Pulmonary artery endothelial cell (primary cell): ENCODE results near the gene ABHD4. TPM values are rescaled to one million over a fixed set of nuclear protein-coding genes. Genes with fewer than 3 reads are reported as not detected.
"Not testable (repeated sequence)": the region's sequence is repeated elsewhere in the genome, so short reads cannot be mapped to it uniquely, and the experiment has no call there.

Experiments used
- DNase-seq: peaks from one replicate; pipeline ENCODE4 v3.0.0-alpha.2; 2011; ENCODE audit warnings: low read depth, low spot score
- total RNA-seq: library from RNA; depleted of rRNA; stranded (reverse); fragments of >200 nt; gene quantifications from 2 replicates; pipeline ENCODE4 v1.2.3, GENCODE V29; 2014

ABHD4 gene
- total RNA-seq, result 6.7 and 12.1 TPM in 2 replicates

DNA sequence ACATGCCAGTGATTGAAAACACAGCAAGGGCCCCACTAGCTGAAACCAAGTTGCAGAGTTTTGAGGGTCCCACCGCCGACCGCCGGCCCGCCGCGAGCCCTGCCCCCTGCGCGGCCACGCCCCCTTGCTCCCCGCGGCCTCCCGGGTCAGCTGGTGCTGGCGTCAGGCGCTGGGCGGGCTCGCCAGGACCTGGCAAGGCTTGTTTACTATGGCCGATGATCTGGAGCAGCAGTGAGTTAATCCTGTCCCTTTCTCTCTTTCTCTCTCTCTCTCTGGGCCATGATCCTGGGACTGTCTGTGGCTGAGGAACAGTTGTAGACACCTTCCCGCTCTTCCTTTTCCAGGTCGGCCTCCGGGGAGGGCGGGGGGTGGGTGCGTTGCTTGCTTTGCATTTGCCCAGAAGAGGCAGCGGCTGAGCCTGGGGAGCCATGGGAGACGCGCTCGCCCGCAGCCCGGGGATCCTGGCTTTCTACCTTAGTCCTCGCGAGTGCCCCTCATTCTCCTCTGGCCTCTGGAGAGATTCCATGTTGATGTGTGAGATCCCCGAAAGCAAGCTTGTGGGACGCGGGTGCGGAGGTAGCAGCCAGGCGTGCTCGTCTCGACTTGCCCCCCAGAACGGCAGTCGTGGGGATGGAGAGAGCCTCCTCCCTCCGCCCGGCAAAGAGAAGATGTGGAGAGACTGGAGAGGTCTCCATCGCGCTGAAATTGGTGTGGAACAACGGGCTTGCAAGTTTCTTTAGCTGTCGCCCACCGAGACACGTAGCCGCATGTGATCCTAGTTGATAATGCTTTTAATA lies at the start of gene ABHD4:
Gene ABHD4 (plus strand): TSS at position 202 of the 797 bp plus-strand sequence. CDS start 7 bp downstream, at position 209.
- DNase-seq, result peak; percentile 24

- no peak for DNase-seq
These were observed 48.7 kb upstream of the ABHD4 start for GRCh38 chr14:22549324-22549962.

DNA sequence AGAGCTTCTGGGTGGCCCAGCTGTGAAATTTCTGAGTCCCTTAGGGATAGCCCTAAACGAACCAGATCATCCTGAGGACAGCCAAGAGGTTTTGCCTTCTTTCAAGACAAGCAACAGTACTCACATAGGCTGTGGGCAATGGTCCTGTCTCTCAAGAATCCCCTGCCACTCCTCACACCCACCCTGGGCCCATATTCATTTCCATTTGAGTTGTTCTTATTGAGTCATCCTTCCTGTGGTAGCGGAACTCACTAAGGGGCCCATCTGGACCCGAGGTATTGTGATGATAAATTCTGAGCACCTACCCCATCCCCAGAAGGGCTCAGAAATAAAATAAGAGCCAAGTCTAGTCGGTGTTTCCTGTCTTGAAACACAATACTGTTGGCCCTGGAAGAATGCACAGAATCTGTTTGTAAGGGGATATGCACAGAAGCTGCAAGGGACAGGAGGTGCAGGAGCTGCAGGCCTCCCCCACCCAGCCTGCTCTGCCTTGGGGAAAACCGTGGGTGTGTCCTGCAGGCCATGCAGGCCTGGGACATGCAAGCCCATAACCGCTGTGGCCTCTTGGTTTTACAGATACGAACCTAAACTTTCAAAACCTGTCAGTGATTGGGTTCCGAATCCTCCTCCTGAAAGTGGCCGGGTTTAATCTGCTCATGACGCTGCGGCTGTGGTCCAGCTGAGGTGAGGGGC lies 48.0 kb upstream of the ABHD4 start:
- no peak for DNase-seq

DNA sequence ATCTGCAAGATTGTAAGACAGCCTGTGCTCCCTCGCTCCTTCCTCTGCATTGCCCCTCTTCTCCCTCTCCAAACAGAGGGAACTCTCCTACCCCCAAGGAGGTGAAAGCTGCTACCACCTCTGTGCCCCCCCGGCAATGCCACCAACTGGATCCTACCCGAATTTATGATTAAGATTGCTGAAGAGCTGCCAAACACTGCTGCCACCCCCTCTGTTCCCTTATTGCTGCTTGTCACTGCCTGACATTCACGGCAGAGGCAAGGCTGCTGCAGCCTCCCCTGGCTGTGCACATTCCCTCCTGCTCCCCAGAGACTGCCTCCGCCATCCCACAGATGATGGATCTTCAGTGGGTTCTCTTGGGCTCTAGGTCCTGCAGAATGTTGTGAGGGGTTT lies 46.5 kb upstream of the ABHD4 start:
- no peak for DNase-seq

DNA sequence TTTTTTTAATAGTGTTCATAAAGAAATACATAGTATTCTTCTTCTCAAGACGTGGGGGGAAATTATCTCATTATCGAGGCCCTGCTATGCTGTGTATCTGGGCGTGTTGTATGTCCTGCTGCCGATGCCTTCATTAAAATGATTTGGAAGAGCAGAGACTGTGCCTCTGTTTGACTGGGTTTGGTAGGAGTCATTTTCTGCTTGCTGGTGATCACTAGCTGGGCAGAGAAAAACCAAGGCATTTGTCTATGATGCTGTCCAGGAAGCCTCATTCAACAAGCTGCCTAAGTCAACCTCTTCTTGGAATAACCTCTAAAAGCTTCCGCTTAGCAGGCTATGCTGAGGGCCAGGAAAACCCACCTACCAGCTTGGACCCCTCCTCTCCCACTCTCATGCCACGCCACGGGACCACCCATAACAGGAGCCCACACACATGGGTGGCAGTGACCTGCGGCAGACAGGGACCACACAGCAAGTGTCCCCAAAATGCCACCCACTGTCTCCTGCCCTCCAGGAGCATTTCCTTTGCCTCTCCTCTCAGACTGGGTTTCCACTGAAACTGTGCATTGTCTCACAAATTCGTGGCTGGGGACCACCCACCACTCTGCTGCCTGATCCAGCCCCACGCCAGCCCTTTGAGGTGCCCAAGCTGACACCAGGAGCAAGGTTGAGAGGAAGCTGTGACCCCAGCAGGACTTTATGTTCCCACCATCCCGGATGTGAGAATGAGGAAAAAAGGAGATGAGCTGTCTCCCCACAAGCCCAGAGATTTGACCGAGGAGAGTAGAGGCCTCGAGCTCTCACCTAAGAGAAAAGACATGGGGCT lies 45.9 kb upstream of the ABHD4 start:
- no peak for DNase-seq

DNA sequence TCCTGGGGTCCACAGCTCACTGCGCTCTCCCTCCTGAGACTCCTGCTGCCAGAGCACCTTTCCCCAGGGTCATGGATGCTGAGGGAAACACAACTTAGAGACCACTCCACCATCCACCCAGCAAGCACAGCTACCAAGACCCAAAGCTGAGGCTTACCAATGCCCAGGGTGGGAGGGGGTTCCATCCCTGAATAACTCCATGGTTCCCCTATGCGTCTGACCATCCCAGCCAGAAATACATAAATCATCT lies 45.3 kb upstream of the ABHD4 start:
- no peak for DNase-seq

DNA sequence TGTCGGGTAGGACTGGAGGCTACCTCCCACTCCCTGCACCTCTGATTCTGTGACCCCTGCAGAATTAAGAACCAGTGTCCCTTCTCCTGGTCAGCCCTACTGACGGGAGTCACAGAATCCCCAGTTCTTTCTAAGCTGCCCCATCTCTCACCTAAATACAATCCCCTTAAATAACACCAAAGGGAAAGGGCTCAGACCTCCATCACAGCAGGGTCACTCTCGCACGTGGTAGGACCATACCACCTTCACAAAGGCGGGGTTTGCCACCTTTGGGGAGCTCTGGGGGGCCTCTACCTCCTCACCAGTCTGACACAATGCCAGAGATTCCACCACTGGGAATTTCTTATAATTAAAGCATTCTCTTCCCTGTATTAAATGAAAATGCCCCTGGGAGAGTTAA lies 44.7 kb upstream of the ABHD4 start:
- DNase-seq, result no peak

GRCh38 chr14:22553861-22554497 lies 44.1 kb upstream of the ABHD4 start:
- DNase-seq, result not testable (repeated sequence)

- DNase-seq, result no peak
These were observed 43.4 kb upstream of the ABHD4 start for GRCh38 chr14:22554498-22555383.

GRCh38 chr14:22555384-22556011 lies 42.6 kb upstream of the ABHD4 start:
- no peak for DNase-seq

- DNase-seq, result no peak
These were observed 41.8 kb upstream of the ABHD4 start for GRCh38 chr14:22556021-22556989.

DNA sequence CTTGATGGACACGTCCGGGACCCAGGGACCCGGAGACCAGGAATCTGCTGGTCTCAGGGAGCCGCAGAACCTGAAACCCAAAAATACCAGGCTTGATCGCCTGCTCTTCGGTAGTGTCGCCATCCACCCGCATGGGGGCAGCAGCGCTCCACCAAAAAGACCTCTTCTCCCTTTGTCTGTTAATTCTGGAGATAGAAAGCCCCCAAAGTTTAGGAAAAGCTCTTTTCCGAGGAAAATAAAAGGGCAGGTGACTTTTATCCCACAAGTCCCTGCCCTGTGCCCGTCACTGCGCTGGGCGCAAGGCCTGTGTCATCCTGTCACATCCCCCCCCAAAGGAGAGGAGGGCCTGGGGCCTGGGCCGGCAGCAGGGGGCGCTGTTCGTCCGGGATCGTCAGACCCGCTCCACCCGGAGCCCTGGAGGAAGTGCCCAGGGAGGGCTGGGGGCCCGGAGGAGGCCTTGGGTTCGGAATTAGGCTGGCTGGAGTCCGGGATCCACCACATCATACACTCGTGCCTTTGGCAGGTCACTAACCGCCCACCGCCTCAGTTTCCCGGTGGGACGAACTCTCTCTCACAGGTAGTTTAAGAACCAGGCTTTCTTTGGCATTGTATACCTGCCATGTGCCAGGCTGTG lies 41.0 kb upstream of the ABHD4 start:
- DNase-seq, result no peak

DNA sequence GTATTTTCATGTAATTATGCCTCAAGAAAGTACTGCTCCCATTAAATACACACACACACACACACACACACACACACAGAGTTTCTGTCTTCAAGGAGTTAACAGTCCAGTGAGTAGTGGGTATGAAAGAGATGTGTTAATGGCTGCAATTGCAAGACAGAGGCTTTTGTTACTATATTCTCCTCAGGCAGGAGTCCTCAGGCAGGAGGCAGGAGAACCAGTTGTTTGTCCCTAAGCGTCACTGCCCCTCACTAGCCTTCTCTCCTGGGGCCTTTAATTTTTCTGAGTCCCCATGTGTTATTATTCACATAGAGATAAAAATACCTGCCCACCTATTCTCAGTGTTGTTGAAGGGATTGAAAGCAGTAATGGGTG lies 40.3 kb upstream of the ABHD4 start:
- no peak for DNase-seq

DNA sequence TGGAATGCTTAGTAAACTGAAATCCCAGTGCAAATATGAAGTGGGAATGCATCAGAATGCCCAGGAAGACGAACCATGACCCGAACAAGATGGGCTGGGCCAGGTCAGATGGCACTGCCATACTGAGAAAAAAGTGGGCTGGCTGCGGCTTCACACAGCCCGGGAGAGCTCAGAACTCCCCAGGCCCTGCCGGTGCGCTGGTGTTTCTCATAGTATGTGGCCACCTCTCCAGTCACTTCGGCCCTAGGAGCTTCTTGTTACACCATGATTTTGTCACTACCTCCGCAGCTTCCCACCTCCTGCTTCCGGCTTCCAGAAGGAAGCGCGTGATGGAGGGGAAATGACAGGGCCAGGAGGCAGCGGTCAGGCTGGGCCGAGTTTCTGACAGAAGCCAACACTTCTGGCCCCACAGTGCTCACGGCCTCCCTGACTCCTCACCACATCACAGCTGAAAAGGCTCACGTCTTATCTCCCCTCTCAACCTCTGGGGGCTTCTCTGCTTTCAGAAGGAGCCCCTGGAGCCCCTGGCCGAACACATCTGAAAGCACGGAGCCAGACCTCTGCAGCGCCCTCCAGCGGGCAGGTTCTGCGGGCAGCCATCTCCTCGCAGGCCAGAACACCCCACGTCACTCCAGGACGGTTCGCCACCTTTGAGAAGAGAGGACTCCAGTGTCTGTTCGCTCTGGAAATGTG lies 39.7 kb upstream of the ABHD4 start:
- DNase-seq, result no peak

- no peak for DNase-seq
These were observed 39.1 kb upstream of the ABHD4 start for GRCh38 chr14:22559041-22559440.

DNA sequence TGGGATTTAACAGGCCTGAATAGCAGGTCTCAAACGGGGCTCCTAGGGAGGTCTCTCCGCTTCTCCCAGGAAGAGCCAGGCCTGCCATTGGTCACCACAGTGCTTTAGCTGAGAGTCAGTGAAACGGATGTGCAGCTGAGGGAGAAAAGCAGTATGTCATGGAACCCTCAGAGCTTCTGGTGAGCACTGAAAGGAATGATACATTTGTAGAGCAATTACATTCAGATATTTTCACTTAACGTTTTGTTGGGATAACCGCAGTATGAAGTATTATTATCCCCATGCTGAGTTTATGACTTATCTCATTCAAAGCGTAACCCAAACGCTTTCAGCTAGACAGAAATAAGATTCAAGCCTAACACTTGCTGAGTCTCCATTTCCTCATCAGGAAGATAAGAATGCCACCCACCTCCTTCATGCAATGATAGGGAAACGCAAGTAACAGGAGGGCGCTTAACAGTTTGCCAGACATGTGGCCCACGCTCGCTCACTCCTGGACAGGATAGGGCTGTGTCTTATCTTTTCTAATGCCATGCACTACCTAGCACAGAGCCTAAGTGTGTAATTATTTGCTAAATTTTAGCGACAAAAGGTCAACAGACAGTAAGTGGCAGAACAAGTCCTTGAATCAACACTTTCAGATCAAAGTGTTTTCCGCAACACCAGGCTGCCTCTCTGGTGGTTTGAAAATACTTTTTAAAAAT lies 37.3 kb upstream of the ABHD4 start:
- DNase-seq, result no peak

- no peak for DNase-seq
These were observed 36.8 kb upstream of the ABHD4 start for GRCh38 chr14:22561366-22561660.
